Mucosa of descending colon (tissue), 3 donors: ENCODE results near the gene FHIT. TPM values are rescaled to one million over a fixed set of nuclear protein-coding genes. Genes with fewer than 3 reads are reported as not detected.

ENCODE experiments used
- ATAC-seq: fragments of 200-7000 bp; cut with Tn5 transposase; one replicate; pipeline ENCODE4 v1.9.1; 2020; ENCODE audit warnings: mild to moderate bottlenecking, moderate library complexity
- DNase-seq, 3 donors: peaks; one replicate each; pipeline ENCODE4 v3.0.0-alpha.2; 2020
- H3K36me3 ChIP-seq: fragments of 200-600 bp; one replicate; pipeline ENCODE4 v1.8.0; 2021; ENCODE audit warnings: low read depth, mild to moderate bottlenecking
- H3K4me1 ChIP-seq: fragments of 200-600 bp; one replicate; pipeline ENCODE4 v1.8.0; 2021; ENCODE audit warnings: low read depth, mild to moderate bottlenecking
- H3K4me3 ChIP-seq: fragments of 200-600 bp; one replicate; pipeline ENCODE4 v1.8.0; 2021; ENCODE audit warnings: mild to moderate bottlenecking
- H3K9me3 ChIP-seq: fragments of 200-600 bp; one replicate; pipeline ENCODE4 v1.8.0; 2021; ENCODE audit warnings: mild to moderate bottlenecking
- CTCF ChIP-seq: fragments of 200-600 bp; IDR thresholded peaks from one replicate; pipeline ENCODE4 v1.8.0; 2022; ENCODE audit warnings: antibody characterized with exemption, mild to moderate bottlenecking
- intact Hi-C, 2 donors: fragments of 100-400 bp; cut with DNase I in 1 of 2; cut with micrococcal nuclease in 1 of 2; formaldehyde crosslinking; loops; one replicate each; pipeline versions ENCODE4 v1.11.0 to v1.11.1; 2022; cut with DNase I, micrococcal nuclease
- total RNA-seq, 3 donors: library from RNA; stranded (reverse); fragmentation: NEBNext Ultra II Directional in 2 of 3; extraction: Animal tissue kit (Norgen Biotek cat#: 25700) in 2 of 3; gene quantifications; one replicate each; pipeline versions ENCODE4 v1.2.1 to v1.2.4, GENCODE V29; 2021 to 2023
- donor health status: DM: no; HTN: no; CAD: no; lungs with moderate emphysema.
- donor health status: DM: no; HTN: no; CAD: no.
- donor health status: DM: no; HTN: yes; CAD: no.

FHIT gene
- total RNA-seq, 3 donors from 2014 or later, result 8.9 to 20.7 (median 18.6) TPM

GRCh38 chr3:59997583-59997982 lies 1253.7 kb downstream of the FHIT start:
- ATAC-seq, result no peak

GRCh38 chr3:59996056-59996455 lies 1255.2 kb downstream of the FHIT start:
- no peaks in the 10 kb centered on the region for H3K4me1 ChIP-seq
- H3K36me3 ChIP-seq, result no peaks in the 10 kb centered on the region
- DNase-seq (no peak), ATAC-seq (no peak)
- no peak for TF ChIP-seq CTCF
- intact Hi-C loops, result no loop called here
- H3K4me3 ChIP-seq, result no peak overlapping the region
- no peaks in the 10 kb centered on the region for H3K9me3 ChIP-seq

More at GRCh38 chr3:59997583-59997982, 1253.7 kb downstream of the FHIT start:
- Histone ChIP-seq H3K4me1 (no peaks in the 10 kb centered on the region), H3K9me3 (no peaks in the 10 kb centered on the region), H3K4me3 (no peak overlapping the region), H3K36me3 (no peaks in the 10 kb centered on the region)
- intact Hi-C loops, result no loop called here
- DNase-seq, result no peak
- no peak for TF ChIP-seq CTCF

- ATAC-seq (no peak), DNase-seq (no peak)
- Histone ChIP-seq H3K4me3 (no peak overlapping the region), H3K36me3 (no peaks in the 10 kb centered on the region), H3K4me1 (no peaks in the 10 kb centered on the region), H3K9me3 (no peaks in the 10 kb centered on the region)
- intact Hi-C loops, result no loop called here
- TF ChIP-seq CTCF, result no peak
These were observed 1255.7 kb downstream of the FHIT start for GRCh38 chr3:59995563-59995962.

- no peak for TF ChIP-seq CTCF
- ATAC-seq (no peak), DNase-seq (no peak)
- Histone ChIP-seq H3K9me3 (no peaks in the 10 kb centered on the region), H3K4me1 (no peaks in the 10 kb centered on the region), H3K4me3 (no peak overlapping the region), H3K36me3 (no peaks in the 10 kb centered on the region)
- intact Hi-C loops, result no loop called here
These were observed 1256.4 kb downstream of the FHIT start for GRCh38 chr3:59994732-59995304.

GRCh38 chr3:59992578-59992977 lies 1258.7 kb downstream of the FHIT start:
- DNase-seq, result no peak
- no peak for TF ChIP-seq CTCF
- Histone ChIP-seq H3K9me3 (no peaks in the 10 kb centered on the region), H3K36me3 (no peaks in the 10 kb centered on the region), H3K4me1 (no peaks in the 10 kb centered on the region), H3K4me3 (no peak overlapping the region)
- intact Hi-C loops, result no loop called here
- ATAC-seq, result no peak

- H3K4me3 ChIP-seq, result no peak overlapping the region
- H3K36me3 ChIP-seq, result no peaks in the 10 kb centered on the region
- DNase-seq (no peak), ATAC-seq (no peak)
- intact Hi-C loops, result no loop called here
- TF ChIP-seq CTCF, result no peak
- no peaks in the 10 kb centered on the region for H3K9me3 ChIP-seq
- H3K4me1 ChIP-seq, result no peaks in the 10 kb centered on the region
These were observed 1260.3 kb downstream of the FHIT start for GRCh38 chr3:59990915-59991314.
